ENCODE measurements around the gene SPIN2A.
"Not testable (repeated sequence)": the region's sequence is repeated elsewhere in the genome, so short reads cannot be mapped to it uniquely, and the experiment has no call there.

SPIN2A gene

GRCh38 chrX:57135287-57135686 is 1.9 kb downstream of the SPIN2A start:
- H3K27ac ChIP-seq: no peak overlapping the region
- H3K9ac ChIP-seq (ENCODE audit: insufficient read length): no peak overlapping the region
- no peaks in the 10 kb centered on the region for H3K9me3 ChIP-seq (ENCODE audit: low read depth, low read length)
- no peaks in the 10 kb centered on the region for H3K36me3 ChIP-seq (ENCODE audit: insufficient read depth, low read length)
- TF ChIP-seq POLR2AphosphoS5 (IDR thresholded peaks at IDR 0.05; ENCODE audit: borderline replicate concordance, low read depth, low read length) (no peak), EZH2 (IDR thresholded peaks at IDR 0.05) (no peak), FOXP2 (optimal IDR thresholded peaks at IDR 0.05; ENCODE audit: control extremely low read depth, extremely low read length, insufficient read depth) (no peak)
- DNase-seq (ENCODE audit: low read depth, low spot score): no peak
- no peak overlapping the region for H3K4me3 ChIP-seq

DNA sequence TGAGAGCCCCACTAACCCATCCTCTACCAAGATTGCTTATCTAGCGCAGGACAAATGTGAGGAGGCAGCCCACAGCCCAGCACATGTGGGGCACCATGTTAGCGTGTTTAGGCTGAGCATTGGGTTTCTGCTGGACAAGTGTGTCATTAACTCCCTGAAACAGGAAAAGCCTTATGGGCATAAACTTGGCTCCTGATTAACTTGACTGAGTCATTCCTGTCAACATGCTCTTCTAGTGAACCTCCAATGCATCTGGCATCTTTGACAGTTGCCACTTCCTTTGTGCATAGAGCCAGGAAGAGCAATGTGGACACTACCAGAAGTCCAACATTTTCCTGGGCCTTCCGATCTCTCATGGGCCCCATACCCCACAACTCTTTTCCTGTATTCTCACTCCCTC is 2.5 kb downstream of the SPIN2A start:
- DNase-seq (ENCODE audit: low read depth, low spot score): no peak
- no peak overlapping the region for H3K9ac ChIP-seq (ENCODE audit: insufficient read length)
- no peaks in the 10 kb centered on the region for H3K9me3 ChIP-seq (ENCODE audit: low read depth, low read length)
- H3K27ac ChIP-seq: no peak overlapping the region
- no peaks in the 10 kb centered on the region for H3K36me3 ChIP-seq (ENCODE audit: insufficient read depth, low read length)
- TF ChIP-seq EZH2 (IDR thresholded peaks at IDR 0.05) (no peak), FOXP2 (optimal IDR thresholded peaks at IDR 0.05; ENCODE audit: control extremely low read depth, extremely low read length, insufficient read depth) (no peak), POLR2AphosphoS5 (IDR thresholded peaks at IDR 0.05; ENCODE audit: borderline replicate concordance, low read depth, low read length) (no peak)
- H3K4me3 ChIP-seq: no peak overlapping the region

DNA sequence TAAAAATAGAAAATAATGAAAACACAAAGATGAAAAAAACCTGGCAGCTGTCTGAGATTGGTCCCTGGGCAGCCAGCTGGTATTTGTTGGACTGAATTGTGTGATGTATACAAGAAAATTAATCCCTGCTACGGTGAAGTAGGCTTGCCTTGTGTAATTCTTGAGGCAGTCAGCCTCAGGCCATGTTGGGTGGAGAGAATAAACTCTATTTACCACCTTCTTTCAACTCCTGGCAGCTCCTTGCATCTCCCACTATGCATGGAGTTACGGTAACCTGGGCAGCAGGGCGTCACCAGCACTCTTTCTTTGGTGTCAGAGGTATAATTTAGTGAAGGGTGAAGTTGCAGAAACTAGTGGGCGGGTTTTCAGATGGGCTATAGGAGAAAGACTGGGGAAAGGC is 3.5 kb downstream of the SPIN2A start:
- no peaks in the 10 kb centered on the region for H3K9me3 ChIP-seq (ENCODE audit: low read depth, low read length)
- no peaks in the 10 kb centered on the region for H3K36me3 ChIP-seq (ENCODE audit: insufficient read depth, low read length)
- H3K27ac ChIP-seq: no peak overlapping the region
- H3K9ac ChIP-seq (ENCODE audit: insufficient read length): no peak overlapping the region
- no peak for TF ChIP-seq EZH2 (IDR thresholded peaks at IDR 0.05)
- no peak for TF ChIP-seq POLR2AphosphoS5 (IDR thresholded peaks at IDR 0.05; ENCODE audit: borderline replicate concordance, low read depth, low read length)
- TF ChIP-seq FOXP2 (optimal IDR thresholded peaks at IDR 0.05; ENCODE audit: control extremely low read depth, extremely low read length, insufficient read depth): no peak
- no peak for DNase-seq (ENCODE audit: low read depth, low spot score)
- no peak overlapping the region for H3K4me3 ChIP-seq

DNA sequence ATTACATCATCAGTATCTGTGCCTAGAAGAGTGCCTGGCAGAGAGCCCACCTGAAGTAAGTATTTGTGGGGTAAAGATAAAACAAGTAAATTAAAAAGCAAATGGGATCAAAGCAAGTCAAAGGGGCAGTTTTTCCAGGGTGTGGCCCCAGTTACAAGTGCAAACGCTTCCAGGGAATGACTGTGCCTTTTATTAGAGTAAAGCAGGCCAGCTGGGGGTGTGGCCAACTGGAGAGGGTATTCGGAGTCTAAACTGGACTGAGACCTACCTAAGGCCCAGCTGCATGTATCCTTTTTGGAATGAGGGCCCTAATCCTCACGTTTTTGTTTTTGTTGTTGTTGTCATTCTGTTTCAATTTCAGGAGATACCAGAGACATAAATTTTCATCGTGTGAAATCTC is 3.9 kb downstream of the SPIN2A start:
- not testable (repeated sequence) for H3K9me3 ChIP-seq (ENCODE audit: low read depth, low read length); H3K4me3 ChIP-seq; H3K27ac ChIP-seq; H3K9ac ChIP-seq (ENCODE audit: insufficient read length); DNase-seq (ENCODE audit: low read depth, low spot score); H3K36me3 ChIP-seq (ENCODE audit: insufficient read depth, low read length)

DNA sequence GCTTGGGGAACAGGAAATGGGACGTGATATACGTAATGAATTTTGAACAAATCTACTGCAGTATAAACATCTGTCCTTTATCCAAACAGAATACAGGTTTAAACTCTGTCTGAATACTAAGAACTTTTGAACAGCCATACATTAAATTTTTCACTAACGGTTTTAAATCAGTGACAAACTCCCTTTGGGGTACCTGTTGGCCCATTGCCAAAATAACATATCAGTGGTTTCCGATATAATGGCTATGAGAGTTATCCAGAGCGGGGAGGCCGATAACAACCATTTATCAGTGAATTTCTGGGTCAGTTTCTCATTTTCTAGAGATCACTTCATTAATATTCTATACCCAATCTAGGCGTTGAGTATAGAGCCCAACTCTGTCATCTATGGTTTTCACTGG is 5.2 kb downstream of the SPIN2A start:
- Histone ChIP-seq H3K9ac (ENCODE audit: insufficient read length) (no peak overlapping the region), H3K36me3 (ENCODE audit: insufficient read depth, low read length) (no peaks in the 10 kb centered on the region; the same call in 1 of the 2 replicates), H3K9me3 (ENCODE audit: low read depth, low read length) (no peaks in the 10 kb centered on the region), H3K27ac (no peak overlapping the region), H3K4me3 (no peak overlapping the region)
- no peak for DNase-seq (ENCODE audit: low read depth, low spot score)
- TF ChIP-seq EZH2 (IDR thresholded peaks at IDR 0.05) (no peak), FOXP2 (optimal IDR thresholded peaks at IDR 0.05; ENCODE audit: control extremely low read depth, extremely low read length, insufficient read depth) (no peak), POLR2AphosphoS5 (IDR thresholded peaks at IDR 0.05; ENCODE audit: borderline replicate concordance, low read depth, low read length) (no peak)

DNA sequence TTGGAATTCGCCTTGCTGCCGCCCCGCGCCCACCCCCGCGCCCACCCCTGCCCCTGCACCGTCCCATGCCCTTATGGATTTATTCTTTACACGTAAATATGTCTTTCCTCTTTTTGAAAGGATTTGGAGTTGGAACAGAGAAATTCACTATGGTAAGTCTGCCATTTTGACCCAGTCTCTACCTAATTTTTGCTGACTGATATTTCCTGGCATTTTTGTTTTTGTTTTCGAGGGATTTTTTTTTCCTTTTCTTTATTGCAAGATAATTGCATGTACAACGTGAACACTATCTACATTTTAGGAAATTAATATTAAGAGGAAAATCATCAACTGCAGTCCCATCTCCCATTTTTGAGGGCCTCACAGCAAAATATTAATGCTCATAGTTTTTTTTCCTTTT is 15.4 kb downstream of the SPIN2A start:
- Histone ChIP-seq H3K36me3 (ENCODE audit: insufficient read depth, low read length) (no peaks in the 10 kb centered on the region; the same call in 1 of the 2 replicates), H3K4me3 (peak overlapping the region; percentile 77), H3K27ac (no peak overlapping the region), H3K9me3 (ENCODE audit: low read depth, low read length) (no peaks in the 10 kb centered on the region), H3K9ac (ENCODE audit: insufficient read length) (peak overlapping the region; percentile 69)
- TF ChIP-seq POLR2AphosphoS5 (IDR thresholded peaks at IDR 0.05; ENCODE audit: borderline replicate concordance, low read depth, low read length): no peak
- no peak for TF ChIP-seq EZH2 (IDR thresholded peaks at IDR 0.05)
- TF ChIP-seq FOXP2 (optimal IDR thresholded peaks at IDR 0.05; ENCODE audit: control extremely low read depth, extremely low read length, insufficient read depth): no peak
- DNase-seq (ENCODE audit: low read depth, low spot score): no peak

DNA sequence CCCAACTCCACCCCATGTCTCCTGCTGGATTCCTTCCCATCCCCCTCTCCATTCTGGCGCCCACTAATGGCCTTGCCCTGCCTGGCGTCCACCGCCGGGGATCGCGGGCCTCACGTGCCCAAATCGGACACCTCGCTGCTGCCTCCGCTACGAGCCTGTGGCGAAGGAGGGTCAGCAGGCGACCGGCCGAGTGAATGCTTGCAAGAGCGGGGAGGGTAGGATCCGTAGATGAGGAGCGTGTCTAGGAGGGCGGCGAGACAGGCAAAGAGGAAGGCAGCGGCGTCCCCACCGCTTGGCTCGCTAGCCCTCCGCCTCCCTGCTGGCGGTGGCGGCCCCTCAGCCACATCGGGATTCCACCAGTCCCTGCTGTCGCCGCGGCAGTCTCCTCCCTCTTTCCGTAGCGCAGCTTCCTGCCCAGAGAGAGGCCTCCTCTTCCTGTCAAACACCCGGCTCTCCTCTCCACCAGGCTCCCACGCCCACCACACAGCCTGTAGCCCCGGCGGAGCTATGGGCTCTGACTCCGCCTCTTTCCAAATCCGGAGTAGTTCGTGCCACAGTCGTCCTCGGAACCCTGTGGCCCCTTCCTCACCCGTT is 15.9 kb downstream of the SPIN2A start, which contains the start of gene SPIN2B:
Gene SPIN2B, minus strand, starts transcription at position 387 of the 594 bp plus-strand sequence.
- peak within 1 kb of the TSS; percentile 77 for H3K4me3 ChIP-seq
- peak within 1 kb of the TSS; percentile 73 for H3K9ac ChIP-seq (ENCODE audit: insufficient read length)
- H3K9me3 ChIP-seq (ENCODE audit: low read depth, low read length): no peaks in the 10 kb centered on the region
- TF ChIP-seq FOXP2 (optimal IDR thresholded peaks at IDR 0.05; ENCODE audit: control extremely low read depth, extremely low read length, insufficient read depth) (no peak), EZH2 (IDR thresholded peaks at IDR 0.05) (no peak), POLR2AphosphoS5 (IDR thresholded peaks at IDR 0.05; ENCODE audit: borderline replicate concordance, low read depth, low read length) (peak; percentile 66)
- no peaks in the 10 kb centered on the region; the same call in 1 of the 2 replicates for H3K36me3 ChIP-seq (ENCODE audit: insufficient read depth, low read length)
- no peak within 1 kb of the TSS for H3K27ac ChIP-seq
- peak; percentile 32 for DNase-seq (ENCODE audit: low read depth, low spot score)

- H3K9ac ChIP-seq (ENCODE audit: insufficient read length): peak overlapping the region; percentile 73
- H3K27ac ChIP-seq; DNase-seq (ENCODE audit: low read depth, low spot score); H3K9me3 ChIP-seq (ENCODE audit: low read depth, low read length); H3K36me3 ChIP-seq (ENCODE audit: insufficient read depth, low read length): not testable (repeated sequence)
- peak overlapping the region; percentile 77 for H3K4me3 ChIP-seq
These were observed 16.5 kb downstream of the SPIN2A start for GRCh38 chrX:57120619-57121161.

DNA sequence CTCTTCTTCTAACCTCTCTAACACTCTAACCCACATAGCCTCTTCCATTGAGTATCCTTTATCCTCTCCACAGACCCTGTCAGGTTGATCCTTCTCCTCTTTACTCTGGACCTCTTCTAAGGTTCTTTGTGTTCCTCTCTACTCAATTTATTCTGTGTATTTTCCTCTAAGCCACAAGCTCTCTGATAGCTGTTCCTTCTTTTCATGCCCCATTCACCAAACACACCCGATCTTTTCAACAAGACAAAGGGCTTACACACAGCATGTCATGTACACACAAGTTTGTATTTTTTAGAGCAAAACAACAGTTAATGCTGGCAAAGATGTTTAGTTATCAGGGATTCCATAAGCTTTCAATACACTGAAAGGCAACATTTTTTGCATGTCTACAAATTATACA is 17.8 kb downstream of the SPIN2A start:
- DNase-seq (ENCODE audit: low read depth, low spot score): no peak
- Histone ChIP-seq H3K9ac (ENCODE audit: insufficient read length) (no peak overlapping the region), H3K4me3 (no peak overlapping the region), H3K9me3 (ENCODE audit: low read depth, low read length) (no peaks in the 10 kb centered on the region), H3K36me3 (ENCODE audit: insufficient read depth, low read length) (no peaks in the 10 kb centered on the region; the same call in 1 of the 2 replicates), H3K27ac (no peak overlapping the region)
- TF ChIP-seq POLR2AphosphoS5 (IDR thresholded peaks at IDR 0.05; ENCODE audit: borderline replicate concordance, low read depth, low read length) (no peak), FOXP2 (optimal IDR thresholded peaks at IDR 0.05; ENCODE audit: control extremely low read depth, extremely low read length, insufficient read depth) (no peak), EZH2 (IDR thresholded peaks at IDR 0.05) (no peak)

DNA sequence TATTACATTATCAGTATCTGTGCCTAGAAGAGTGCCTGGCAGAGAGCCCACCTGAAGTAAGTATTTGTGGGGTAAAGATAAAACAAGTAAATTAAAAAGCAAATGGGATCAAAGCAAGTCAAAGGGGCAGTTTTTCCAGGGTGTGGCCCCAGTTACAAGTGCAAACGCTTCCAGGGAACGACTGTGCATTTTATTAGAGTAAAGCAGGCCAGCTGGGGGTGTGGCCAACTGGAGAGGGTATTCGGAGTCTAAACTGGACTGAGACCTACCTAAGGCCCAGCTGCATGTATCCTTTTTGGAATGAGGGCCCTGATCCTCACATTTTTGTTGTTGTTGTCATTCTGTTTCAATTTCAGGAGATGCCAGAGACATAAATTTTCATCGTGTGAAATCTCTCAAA is 19.6 kb downstream of the SPIN2A start:
- not testable (repeated sequence) for H3K36me3 ChIP-seq (ENCODE audit: insufficient read depth, low read length); H3K27ac ChIP-seq; DNase-seq (ENCODE audit: low read depth, low spot score); H3K4me3 ChIP-seq; H3K9ac ChIP-seq (ENCODE audit: insufficient read length); H3K9me3 ChIP-seq (ENCODE audit: low read depth, low read length)

All from SK-N-MC (cell line).